SU-DHL-6 (cell line): ENCODE results near the gene IGSF3.

Experiments
- CTCF ChIP-seq: fragments of 200-600 bp; sonication (generic); IDR thresholded peaks from one replicate; pipeline ENCODE4 v1.5.1; 2017; ENCODE audit warnings: antibody characterized with exemption, mild to moderate bottlenecking, low read length, moderate library complexity; ENCODE audit not compliant: insufficient read depth, poor library complexity, severe bottlenecking
- EZH2phosphoT487 ChIP-seq: fragments of 200-600 bp; sonication (generic), shearing (Covaris generic); conservative IDR thresholded peaks from 2 replicates; pipeline ENCODE4 v1.6.1; 2018; ENCODE audit warnings: mild to moderate bottlenecking, antibody characterized with exemption, low read length, moderate library complexity, mixed read lengths

GRCh38 chr1:116553386-116554115, 114.0 kb downstream of the IGSF3 start:
- TF ChIP-seq CTCF = no peak
- no peak for TF ChIP-seq EZH2phosphoT487
